GM10847 (cell line): Measurements from ENCODE around the gene CNDP2.

ENCODE experiments used
- POLR2A ChIP-seq: IDR thresholded peaks from 2 replicates; pipeline ENCODE4 v1.6.1; 2011; ENCODE audit not compliant: insufficient read length; ENCODE audit errors: extremely low read depth

Gene CNDP2

DNA sequence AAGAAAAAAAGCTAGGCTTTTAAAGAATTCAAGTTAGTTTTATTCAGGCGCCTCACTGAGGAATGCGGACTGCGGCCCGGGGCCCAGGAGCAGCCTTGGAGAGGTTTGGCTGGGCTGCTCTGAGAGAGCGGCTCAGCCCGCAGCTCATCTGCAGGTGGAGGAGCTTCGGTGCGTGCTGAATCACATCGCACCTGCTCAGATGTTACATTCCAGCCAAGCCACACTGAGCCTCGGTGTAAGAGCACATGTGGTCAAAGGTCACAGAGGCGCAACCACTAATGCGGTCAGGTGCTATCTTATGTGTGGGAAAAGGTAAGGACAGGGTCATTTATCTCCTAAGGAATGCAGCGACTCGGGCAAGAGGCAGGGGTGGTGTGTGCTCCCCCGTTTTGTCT is 21.1 kb downstream of the CNDP2 start:
- no peak for TF ChIP-seq POLR2A

DNA sequence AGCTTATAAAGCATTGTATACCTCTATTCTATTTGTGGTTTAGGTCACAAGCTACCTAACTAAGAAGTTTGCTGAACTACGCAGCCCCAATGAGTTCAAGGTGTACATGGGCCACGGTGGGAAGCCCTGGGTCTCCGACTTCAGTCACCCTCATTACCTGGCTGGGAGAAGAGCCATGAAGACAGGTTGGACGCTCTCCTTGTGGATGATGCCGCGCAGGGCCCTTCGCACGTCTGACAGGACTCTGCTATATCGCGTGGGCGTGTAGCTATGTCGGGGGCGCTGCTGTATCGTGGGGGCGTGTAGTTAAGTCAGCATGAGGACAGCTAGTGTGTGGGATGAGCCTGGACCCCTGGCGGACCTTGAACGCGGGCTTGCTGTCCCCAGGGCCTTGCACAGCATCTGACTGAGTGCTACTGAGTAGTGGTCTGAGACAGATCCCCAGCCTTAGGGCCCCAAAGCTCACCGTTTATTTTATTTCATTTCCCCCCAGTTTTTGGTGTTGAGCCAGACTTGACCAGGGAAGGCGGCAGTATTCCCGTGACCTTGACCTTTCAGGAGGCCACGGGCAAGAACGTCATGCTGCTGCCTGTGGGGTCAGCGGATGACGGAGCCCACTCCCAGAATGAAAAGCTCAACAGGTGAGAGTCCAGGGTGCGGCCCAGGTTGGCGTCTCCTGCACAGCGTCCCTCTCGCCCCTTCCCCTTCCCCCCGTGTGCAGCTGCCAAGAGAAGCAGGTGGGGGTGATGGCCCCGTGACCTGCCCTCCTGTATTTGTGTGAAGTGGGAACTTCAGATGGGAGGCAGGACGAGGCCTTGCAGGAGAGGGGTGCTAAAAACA is 22.5 kb downstream of the CNDP2 start:
- TF ChIP-seq POLR2A = no peak

DNA sequence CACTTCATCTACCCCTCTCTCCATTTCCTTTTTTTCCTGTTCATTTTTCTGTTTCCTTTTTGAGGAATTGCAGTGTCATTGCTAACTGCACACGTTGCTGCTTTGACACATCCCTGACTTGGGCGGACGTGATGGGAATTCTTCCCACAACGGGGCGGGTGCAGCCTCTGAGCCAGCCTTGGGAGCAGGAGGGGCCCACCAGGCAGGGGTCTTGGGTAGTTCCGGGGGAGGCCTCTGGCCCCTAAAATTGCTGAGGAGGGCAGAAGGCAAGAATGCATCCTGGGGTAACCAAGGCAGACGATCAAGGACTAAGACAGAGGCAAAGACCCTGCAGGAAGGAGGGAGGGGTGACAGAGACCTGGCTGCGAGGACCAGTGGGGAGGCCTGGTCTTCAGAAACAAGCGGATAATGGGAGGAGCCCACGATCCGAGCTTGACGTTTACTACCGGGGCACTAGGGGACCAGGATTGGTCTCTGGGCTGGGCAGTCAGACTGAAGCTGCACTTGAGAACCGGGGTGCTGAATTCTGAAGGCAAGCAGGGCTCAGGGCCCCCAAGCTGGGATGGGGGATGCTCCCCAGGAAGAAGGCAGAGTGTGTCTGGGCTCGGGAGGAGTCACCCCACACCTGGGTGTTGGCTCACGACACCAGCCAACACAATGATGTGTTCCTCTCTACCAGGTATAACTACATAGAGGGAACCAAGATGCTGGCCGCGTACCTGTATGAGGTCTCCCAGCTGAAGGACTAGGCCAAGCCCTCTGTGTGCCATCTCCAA is 23.3 kb downstream of the CNDP2 start:
- no peak for TF ChIP-seq POLR2A

GRCh38 chr18:74520096-74520833 is 24.1 kb downstream of the CNDP2 start:
- TF ChIP-seq POLR2A = no peak

GRCh38 chr18:74521068-74521725 is 25.0 kb downstream of the CNDP2 start:
- no peak for TF ChIP-seq POLR2A

DNA sequence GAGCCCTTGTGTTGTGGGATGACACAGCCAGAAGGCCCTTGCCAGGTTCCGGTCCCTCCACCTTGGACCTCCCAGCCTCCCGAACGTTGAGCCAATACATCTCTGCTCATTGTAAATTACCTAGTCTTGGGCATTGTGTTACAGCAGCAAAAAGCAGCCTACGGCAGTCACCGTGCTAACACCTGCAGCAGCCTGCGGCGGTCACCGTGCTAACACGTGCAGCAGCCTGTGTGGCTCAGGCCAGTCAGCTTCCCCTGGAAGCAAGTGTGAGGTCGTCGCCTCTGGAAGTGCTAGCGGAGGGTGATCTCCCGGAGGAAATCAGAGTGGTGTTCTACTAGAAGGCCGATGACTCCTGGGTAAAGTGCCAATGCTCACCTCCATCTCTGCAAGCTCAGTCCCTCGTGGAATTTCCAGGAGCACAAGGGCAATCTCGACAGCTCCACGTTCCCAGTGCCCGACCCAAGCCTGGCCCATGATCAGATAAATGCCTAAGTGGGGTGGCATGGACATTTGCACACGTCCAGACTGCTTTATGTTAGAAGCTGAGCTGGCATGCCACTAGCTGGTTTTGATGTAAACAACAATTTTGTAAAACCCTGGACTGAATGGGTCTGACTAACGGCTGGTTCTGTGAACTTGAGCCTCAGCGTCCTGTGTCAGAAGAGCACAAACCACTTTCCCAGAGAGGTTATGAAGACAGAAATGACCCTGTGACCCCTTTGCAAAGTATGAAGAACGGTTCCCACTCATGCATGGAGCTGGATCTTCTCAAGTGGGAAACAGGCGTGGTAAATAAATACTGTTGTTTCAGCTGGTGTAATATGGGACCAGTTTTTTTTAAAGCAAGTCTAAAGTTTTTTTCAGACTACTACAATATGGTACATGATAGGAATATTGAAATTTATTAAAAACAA is 26.7 kb downstream of the CNDP2 start:
- TF ChIP-seq POLR2A = no peak

DNA sequence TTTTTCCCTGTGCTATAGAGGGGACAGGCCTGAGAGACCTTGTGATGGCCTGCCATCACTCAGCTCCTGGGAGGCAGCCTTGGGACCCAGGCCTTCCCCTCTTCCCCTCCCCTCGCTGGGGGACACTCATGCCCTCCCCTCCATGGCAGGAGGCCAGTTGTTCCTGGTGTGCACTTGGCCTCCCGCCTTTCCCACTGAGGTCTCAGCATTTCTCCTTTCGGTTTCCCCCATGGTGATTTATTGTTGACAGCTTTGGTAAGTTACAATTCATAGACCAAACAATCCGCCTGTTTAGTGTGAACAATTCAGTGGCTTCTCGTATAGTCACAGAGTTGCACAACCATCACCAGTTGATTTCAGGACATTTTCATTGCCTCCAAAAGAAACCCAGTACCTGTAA is 27.9 kb downstream of the CNDP2 start:
- TF ChIP-seq POLR2A = no peak

DNA sequence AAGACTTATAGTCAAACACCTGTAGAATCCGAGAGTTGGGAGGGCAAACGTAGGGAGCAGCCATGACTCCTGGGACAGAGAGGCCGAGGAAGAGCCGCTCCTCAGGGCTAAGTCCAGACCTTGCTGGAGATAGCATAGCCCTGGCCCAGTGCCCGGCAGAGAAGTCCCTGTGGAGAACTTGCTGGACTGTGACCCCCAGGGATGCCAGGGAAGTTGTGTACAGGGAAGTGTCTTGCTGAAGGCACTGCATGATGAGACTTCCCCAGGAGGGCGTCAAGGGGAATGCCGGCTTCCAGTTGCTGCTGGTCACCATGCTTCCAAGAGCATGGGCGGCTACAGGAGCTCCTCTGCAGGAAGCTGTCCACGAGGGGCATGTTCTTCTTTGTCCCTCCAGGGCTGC is 29.6 kb downstream of the CNDP2 start:
- no peak for TF ChIP-seq POLR2A

DNA sequence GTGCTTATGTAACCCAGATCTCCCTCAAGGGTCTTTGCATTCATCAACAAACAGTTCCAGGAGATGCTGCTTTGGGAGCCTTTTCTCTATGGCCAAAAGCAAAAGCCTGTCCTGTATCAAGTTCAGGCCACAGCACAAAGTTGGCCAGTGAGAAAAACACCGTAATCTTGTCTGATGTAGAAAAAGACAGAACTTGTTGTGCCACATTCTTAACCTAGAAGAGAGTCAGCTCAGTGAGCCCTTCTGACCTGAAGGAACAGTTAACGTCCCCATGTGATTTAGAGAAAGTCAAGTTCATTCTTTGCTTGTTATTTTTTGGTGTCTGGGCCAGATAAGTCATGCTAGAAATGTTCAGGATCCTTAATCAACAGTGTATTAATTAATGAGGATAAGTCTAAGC is 30.3 kb downstream of the CNDP2 start:
- TF ChIP-seq POLR2A = no peak

DNA sequence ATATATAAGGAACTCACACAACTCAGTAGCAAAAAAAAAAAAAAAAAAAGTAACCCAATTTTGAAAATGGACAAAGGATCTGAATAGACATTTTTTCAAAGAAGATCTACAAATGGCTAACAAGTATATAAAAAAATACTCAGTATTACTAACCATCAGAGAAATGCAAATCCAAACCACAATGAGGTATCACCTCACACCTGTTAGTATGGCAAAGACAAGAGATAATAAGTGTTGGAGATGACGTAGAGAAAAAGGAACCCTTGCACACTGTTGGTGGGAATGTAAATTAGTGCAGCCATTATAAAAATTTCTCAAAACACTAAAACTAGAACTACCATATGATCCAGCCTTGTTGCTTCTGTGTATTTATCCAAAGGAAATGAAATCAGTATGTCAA is 32.3 kb downstream of the CNDP2 start:
- TF ChIP-seq POLR2A = no peak

- TF ChIP-seq POLR2A = no peak
Observed at GRCh38 chr18:74528913-74529312, 32.8 kb downstream of the CNDP2 start.

DNA sequence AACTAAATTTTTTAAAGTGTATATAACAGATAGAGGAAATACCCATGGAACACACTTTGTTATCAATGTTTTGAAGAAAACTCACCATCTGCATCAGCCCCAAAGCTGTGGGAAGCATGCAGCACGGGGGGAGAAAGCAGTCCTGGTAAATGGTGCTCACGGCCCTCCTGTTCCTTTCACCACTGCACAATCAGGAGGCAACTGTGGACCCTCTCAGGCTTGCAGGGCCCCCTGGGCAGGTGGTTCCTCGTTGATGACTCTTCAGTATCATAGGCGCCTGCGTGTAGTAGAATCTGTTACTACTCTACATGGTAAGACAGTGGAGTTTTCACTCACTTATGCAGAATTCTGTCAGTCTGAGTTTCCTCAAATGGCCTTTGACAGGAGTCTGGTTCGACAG is 33.2 kb downstream of the CNDP2 start:
- no peak for TF ChIP-seq POLR2A

DNA sequence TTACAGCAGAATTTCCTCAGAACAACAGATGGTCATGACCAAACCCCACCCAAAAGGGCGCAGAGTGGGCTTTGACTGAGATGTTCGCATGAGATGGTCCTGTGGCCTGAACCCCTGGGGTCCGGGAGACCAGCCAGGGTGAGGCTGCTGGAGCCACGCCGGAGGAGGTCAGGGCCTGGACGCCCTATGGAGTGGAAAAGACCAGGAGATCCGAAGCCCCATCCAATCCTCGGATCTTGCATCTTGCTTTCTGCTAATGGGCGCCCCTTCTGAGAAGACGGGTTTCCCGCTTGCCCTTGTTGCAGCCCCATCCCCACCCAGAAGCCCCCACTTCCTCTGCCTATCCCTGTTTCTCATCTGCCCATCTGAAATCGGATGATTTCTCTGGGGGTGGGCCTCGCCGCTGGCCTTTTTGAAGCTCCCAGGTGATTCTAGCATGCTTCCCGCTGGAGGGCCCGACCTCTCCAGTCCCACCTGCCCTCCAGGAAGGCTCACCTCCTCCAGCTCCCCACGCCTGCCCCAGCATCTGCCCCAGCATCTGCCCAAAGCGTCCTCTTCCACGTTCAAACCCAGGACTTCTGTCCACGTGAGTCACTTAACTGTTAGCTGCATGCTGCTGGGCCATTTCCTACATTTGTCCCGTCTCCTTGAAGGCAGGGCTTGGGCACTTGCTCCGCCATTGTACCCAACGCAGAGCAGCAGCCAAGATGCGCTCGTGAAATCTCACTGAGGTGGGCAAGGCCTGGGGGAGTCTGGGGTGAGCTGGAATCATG is 33.8 kb downstream of the CNDP2 start:
- no peak for TF ChIP-seq POLR2A

- TF ChIP-seq POLR2A = no peak
Observed at GRCh38 chr18:74530584-74530862, 34.4 kb downstream of the CNDP2 start.
